Activated CD4-positive, alpha-beta T cell treated with anti-CD3 and anti-CD28 coated beads, Interleukin-2, amount 10 ng/mL, durations not matched to agents 24 days and 14 days (primary cell): ENCODE results near the gene GATAD2B. TPM values are rescaled to one million over a fixed set of nuclear protein-coding genes. Genes with fewer than 3 reads are reported as not detected.
A peak's percentile ranks its signal among the peaks of the same experiment; 100 is the strongest.

Experiments
- DNase-seq: peaks from one replicate; pipeline ENCODE4 v3.0.0; 2022
- H3K27ac Mint-ChIP-seq: one replicate; pipeline ENCODE4 v1.8.0; 2022; ENCODE audit warnings: mild to moderate bottlenecking, mixed read lengths
- H3K27me3 Mint-ChIP-seq: one replicate; pipeline ENCODE4 v1.8.0; 2022; ENCODE audit warnings: mixed read lengths
- H3K36me3 Mint-ChIP-seq: one replicate; pipeline ENCODE4 v1.8.0; 2022; ENCODE audit warnings: low read depth, mild to moderate bottlenecking, mixed read lengths
- H3K4me1 Mint-ChIP-seq: one replicate; pipeline ENCODE4 v1.8.0; 2021; ENCODE audit warnings: mixed read lengths
- H3K4me3 Mint-ChIP-seq: one replicate; pipeline ENCODE4 v1.8.0; 2022; ENCODE audit warnings: mild to moderate bottlenecking, moderate library complexity, mixed read lengths
- H3K9me3 Mint-ChIP-seq: one replicate; pipeline ENCODE4 v1.8.0; 2021; ENCODE audit warnings: mixed read lengths
- intact Hi-C: fragments of 100-400 bp; cut with micrococcal nuclease; formaldehyde crosslinking; loops from one replicate; pipeline ENCODE4 v1.15.1; 2023
- total RNA-seq: library from RNA; stranded (reverse); gene quantifications from 2 replicates; pipeline ENCODE4 v1.2.3, GENCODE V29; 2022

GATAD2B gene
- total RNA-seq, 1 donor from 2014 or later = 68.8 TPM

DNA sequence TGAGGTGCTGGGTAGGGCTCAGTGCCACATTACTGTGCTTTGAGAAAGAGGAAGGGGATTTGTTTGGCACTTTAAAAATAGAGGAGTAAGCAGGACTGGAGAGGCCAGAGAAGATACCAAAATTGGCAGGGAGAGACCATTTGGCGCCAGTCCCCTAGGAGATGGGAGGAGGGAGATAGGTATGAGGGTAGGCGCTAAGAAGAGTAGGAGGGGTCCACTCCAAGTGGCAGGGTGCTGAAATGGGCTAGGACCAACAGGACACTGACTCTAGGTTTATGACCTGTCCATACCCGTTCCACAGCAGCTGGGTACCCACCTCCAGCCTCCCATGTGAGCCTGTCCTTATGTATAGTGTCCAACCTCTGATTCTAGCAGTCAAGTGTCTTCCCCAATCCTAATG, 36.7 kb upstream of the GATAD2B start:
- intact Hi-C loops = no loop called here
- H3K27me3 Mint-ChIP-seq = no peaks in the 10 kb centered on the region
- H3K4me3 Mint-ChIP-seq = no peak overlapping the region

GRCh38 chr1:153958961-153959260, 36.1 kb upstream of the GATAD2B start:
- intact Hi-C loops = loop anchor here (1.0 kb wide), 5 partner anchors 8 to 176 kb away; partner anchors contain the start of genes CREB3L4, DENND4B and JTB
- Mint-ChIP-seq H3K9me3 (no peaks in the 10 kb centered on the region), H3K27me3 (no peaks in the 10 kb centered on the region), H3K4me3 (peak overlapping the region; percentile 88), H3K4me1 (peaks cover 54% of the 10 kb centered on the region), H3K36me3 (peaks cover 28% of the 10 kb centered on the region), H3K27ac (peak overlapping the region; percentile 94)
- no peak for DNase-seq

More for the DNA sequence above, 36.7 kb upstream of the GATAD2B start:
- H3K36me3 Mint-ChIP-seq = peaks cover 22% of the 10 kb centered on the region
- H3K27ac Mint-ChIP-seq = peak overlapping the region; percentile 59
- no peaks in the 10 kb centered on the region for H3K9me3 Mint-ChIP-seq
- H3K4me1 Mint-ChIP-seq = peaks cover 52% of the 10 kb centered on the region
- no peak for DNase-seq

DNA sequence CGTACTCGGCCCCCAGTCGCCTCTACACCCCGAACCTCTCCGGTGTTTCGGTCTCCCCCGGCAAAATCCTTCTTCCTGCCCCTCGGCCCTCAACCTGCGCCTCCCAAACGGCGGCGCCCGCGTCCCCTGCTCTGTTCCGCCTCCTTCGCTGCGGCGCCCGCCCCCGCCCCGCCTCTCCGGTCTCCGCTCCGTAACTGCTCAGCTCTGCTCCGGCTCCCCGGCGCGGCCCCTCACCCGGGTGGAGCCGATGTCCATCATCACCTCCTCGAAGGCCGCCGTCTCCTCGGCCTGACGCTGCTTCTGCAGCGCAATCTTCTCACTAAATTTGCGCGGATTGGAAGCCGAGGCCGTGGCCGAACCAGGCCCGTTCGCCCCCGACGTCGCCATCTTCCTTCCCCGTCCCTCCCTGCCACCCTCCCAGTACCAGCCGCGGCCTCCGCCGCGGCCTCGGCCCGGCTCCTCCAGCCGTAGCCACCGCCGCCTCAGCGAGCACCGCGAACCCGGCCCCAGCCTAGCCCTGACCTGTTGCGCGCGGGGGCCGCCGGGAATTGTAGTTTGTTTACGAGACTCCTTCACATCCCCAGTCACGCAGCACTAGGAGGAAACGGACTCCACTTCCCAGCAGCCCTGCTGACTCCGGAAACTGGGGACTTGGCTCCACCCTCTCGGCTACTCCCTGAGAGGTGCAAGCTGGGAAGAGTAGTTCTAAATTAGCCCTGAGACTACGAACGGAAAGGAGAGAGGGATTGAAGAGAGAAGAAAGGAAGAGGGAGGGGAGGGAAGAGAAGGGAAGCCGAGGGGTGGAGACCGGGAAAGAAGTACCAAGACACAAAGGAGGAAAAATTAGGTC, 35.6 kb upstream of the GATAD2B start, which contains the start of gene CRTC2:
TSS of gene CRTC2 (minus strand) at position 502 of the 850 bp plus-strand sequence. CDS start at position 387, 115 bp downstream.
- peak; percentile 99 for DNase-seq
- Mint-ChIP-seq H3K27ac (peak within 1 kb of the TSS; percentile 94), H3K36me3 (peaks cover 31% of the 10 kb centered on the region), H3K27me3 (no peaks in the 10 kb centered on the region), H3K9me3 (no peaks in the 10 kb centered on the region), H3K4me3 (peak within 1 kb of the TSS; percentile 88), H3K4me1 (peaks cover 52% of the 10 kb centered on the region)
- intact Hi-C loops = loop anchor here (1.0 kb wide), 5 partner anchors 9 to 175 kb away; partner anchors contain the start of genes CREB3L4, DENND4B and JTB

DNA sequence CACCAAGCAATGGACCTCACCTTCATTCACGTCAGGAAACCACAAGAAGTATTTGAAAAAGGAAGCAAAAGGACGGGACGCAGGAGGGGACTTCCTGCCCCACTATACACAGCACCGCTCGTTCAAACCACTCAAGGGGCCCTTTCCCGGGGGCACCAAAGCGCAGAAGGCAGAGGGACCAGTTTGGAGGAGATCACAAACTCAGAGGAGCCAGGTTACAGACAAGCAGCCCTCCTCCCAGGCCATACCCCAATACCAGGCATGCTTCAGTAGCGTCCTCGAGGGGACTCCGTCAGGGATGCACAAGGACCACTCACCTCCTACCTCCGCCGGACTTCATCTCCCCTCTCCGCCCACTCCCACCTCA, 35.0 kb upstream of the GATAD2B start:
- DNase-seq = peak; percentile 86
- H3K4me1 Mint-ChIP-seq = peaks cover 52% of the 10 kb centered on the region

DNA sequence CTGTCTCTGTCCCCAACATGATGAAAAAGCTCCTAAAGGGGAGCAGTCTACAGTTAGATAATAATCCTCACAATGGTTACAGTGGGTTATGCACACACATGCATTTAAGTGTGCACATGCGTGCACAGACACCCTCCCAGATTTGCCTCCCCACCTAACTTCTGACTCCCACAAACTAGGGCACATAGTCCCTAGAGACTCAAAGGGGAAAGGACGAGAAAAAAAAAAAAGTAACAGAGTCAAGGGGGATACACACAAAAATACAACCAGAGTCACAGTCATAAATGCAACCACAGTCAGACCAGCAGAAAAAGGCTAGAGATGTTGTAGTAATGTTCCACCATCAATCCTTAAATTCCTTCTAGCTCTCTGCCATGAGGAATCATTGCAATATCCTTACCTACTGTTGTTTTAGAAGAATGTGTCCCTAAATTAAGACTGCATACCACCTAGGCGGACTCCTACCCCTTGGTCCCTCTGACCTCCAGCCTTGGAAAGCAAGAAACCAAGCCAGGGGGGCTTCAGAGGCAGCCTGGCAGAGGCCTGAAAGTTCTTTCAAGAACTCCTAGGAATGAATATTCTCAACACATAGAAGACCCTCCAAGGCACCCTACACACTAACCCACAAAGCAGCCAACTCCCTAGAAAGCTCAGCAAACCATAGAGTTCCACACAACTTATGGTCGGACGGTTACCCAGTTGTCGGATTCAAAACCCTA, 34.4 kb upstream of the GATAD2B start:
- no peak for DNase-seq
- Mint-ChIP-seq H3K27ac (peak overlapping the region; percentile 94), H3K4me3 (peak overlapping the region; percentile 88), H3K4me1 (peaks cover 47% of the 10 kb centered on the region), H3K27me3 (no peaks in the 10 kb centered on the region), H3K36me3 (peaks cover 36% of the 10 kb centered on the region), H3K9me3 (no peaks in the 10 kb centered on the region)
- intact Hi-C loops = no loop called here

More for the DNA sequence above, 35.0 kb upstream of the GATAD2B start:
- H3K9me3 Mint-ChIP-seq = no peaks in the 10 kb centered on the region
- intact Hi-C loops = loop anchor here (1.0 kb wide), 5 partner anchors 10 to 174 kb away; partner anchors contain the start of genes CREB3L4, DENND4B and JTB
- H3K27ac Mint-ChIP-seq = peak overlapping the region; percentile 94
- H3K36me3 Mint-ChIP-seq = peaks cover 34% of the 10 kb centered on the region
- no peaks in the 10 kb centered on the region for H3K27me3 Mint-ChIP-seq
- peak overlapping the region; percentile 88 for H3K4me3 Mint-ChIP-seq

GRCh38 chr1:153954826-153955225, 32.1 kb upstream of the GATAD2B start:
- H3K27me3 Mint-ChIP-seq = no peaks in the 10 kb centered on the region
- intact Hi-C loops = no loop called here
- H3K27ac Mint-ChIP-seq = no peak overlapping the region
- no peak for DNase-seq
- peaks cover 39% of the 10 kb centered on the region for H3K4me1 Mint-ChIP-seq
- H3K4me3 Mint-ChIP-seq = no peak overlapping the region
- H3K36me3 Mint-ChIP-seq = peaks cover 43% of the 10 kb centered on the region
- no peaks in the 10 kb centered on the region for H3K9me3 Mint-ChIP-seq

- Mint-ChIP-seq H3K9me3 (no peaks in the 10 kb centered on the region), H3K27ac (peak overlapping the region; percentile 45), H3K36me3 (peaks cover 47% of the 10 kb centered on the region), H3K27me3 (no peaks in the 10 kb centered on the region), H3K4me1 (peaks cover 37% of the 10 kb centered on the region), H3K4me3 (no peak overlapping the region)
- intact Hi-C loops = no loop called here
- no peak for DNase-seq
These were observed 31.1 kb upstream of the GATAD2B start for GRCh38 chr1:153953859-153954365.

DNA sequence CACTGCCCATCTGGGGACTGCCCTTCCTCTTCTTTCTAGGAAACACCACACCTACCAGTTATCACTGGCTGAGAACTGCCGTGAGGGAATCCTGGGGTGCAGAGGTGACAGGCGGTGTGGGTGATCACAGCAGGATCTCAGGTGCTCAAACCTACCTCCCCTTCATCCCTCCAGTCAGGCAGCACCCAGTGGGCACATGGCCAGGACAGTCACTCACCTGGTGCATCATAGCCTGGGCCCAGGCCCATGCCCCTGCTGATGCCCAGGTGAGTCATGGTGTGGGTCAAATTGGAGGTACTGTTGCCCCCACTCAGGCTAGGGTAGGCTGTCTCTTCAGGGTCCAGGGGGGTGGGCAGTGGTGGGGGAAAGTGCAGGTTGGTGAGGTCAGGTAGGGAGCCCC, 29.0 kb upstream of the GATAD2B start:
- Mint-ChIP-seq H3K36me3 (peaks cover 55% of the 10 kb centered on the region), H3K9me3 (no peaks in the 10 kb centered on the region), H3K27me3 (no peaks in the 10 kb centered on the region), H3K4me3 (no peak overlapping the region), H3K4me1 (peaks cover 36% of the 10 kb centered on the region), H3K27ac (peak overlapping the region; percentile 41)
- intact Hi-C loops = no loop called here
- DNase-seq = no peak

DNA sequence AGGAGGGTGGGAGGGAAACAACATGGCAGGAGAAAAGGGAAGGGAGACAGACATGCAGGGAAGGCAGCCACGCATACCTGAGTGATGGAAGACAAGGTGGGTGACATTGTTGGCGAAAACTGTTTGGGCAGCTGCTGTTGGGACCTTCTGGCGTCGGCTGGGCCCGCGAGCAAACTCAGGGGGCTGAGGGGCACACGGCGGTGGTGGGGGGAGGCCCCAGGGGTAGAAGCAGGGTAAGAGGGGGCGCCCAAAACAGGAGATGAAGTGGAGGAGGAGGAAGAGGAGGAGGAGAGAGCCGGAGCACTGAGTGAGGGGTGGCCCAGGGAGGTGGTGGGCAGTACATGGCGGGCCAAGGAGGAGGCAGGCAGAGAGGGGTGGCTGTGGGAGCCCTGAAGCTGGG, 28.4 kb upstream of the GATAD2B start:
- Mint-ChIP-seq H3K27me3 (no peaks in the 10 kb centered on the region), H3K4me3 (no peak overlapping the region), H3K36me3 (peaks cover 55% of the 10 kb centered on the region), H3K9me3 (no peaks in the 10 kb centered on the region), H3K27ac (no peak overlapping the region), H3K4me1 (peaks cover 32% of the 10 kb centered on the region)
- intact Hi-C loops = no loop called here
- no peak for DNase-seq

GRCh38 chr1:153946622-153947241, 24.0 kb upstream of the GATAD2B start, which contains the start of gene DENND4B:
Gene DENND4B (minus strand): TSS chr1:153946718. CDS start chr1:153944374, 2,344 bp downstream.
- Mint-ChIP-seq H3K36me3 (peaks cover 61% of the 10 kb centered on the region), H3K27ac (peak within 1 kb of the TSS; percentile 96), H3K27me3 (no peaks in the 10 kb centered on the region), H3K4me3 (peak within 1 kb of the TSS; percentile 96), H3K9me3 (no peaks in the 10 kb centered on the region), H3K4me1 (peaks cover 35% of the 10 kb centered on the region)
- DNase-seq = peak; percentile 93
- intact Hi-C loops = loop anchor here (1.0 kb wide), 4 partner anchors 12 to 149 kb away; partner anchors contain the start of gene CRTC2

- peak; percentile 92 for DNase-seq
- peaks cover 35% of the 10 kb centered on the region for H3K4me1 Mint-ChIP-seq
- no peaks in the 10 kb centered on the region for H3K27me3 Mint-ChIP-seq
- H3K4me3 Mint-ChIP-seq = peak overlapping the region; percentile 96
- peak overlapping the region; percentile 96 for H3K27ac Mint-ChIP-seq
- H3K36me3 Mint-ChIP-seq = peaks cover 60% of the 10 kb centered on the region
- H3K9me3 Mint-ChIP-seq = no peaks in the 10 kb centered on the region
- intact Hi-C loops = loop anchor here (1.0 to 2.0 kb wide), 5 partner anchors 12 to 149 kb away; partner anchors contain the start of genes CRTC2 and RAB13
These were observed 23.2 kb upstream of the GATAD2B start for GRCh38 chr1:153945795-153946621.

- H3K27ac Mint-ChIP-seq = peak overlapping the region; percentile 96
- DNase-seq = peak; percentile 93
- H3K4me3 Mint-ChIP-seq = peak overlapping the region; percentile 96
- intact Hi-C loops = loop anchor here (2.0 kb wide), 1 partner anchor 42 kb away; the partner anchor contains the start of gene RAB13
- H3K36me3 Mint-ChIP-seq = peaks cover 58% of the 10 kb centered on the region
- H3K4me1 Mint-ChIP-seq = peaks cover 33% of the 10 kb centered on the region
- no peaks in the 10 kb centered on the region for H3K9me3 Mint-ChIP-seq
- no peaks in the 10 kb centered on the region for H3K27me3 Mint-ChIP-seq
These were observed 22.5 kb upstream of the GATAD2B start for GRCh38 chr1:153945131-153945794.
